CD4-positive, alpha-beta T cell treated with Interleukin-4 for 4 hours (primary cell): ENCODE measurements around the gene SPIRE1.
"Not testable (repeated sequence)": the region's sequence is repeated elsewhere in the genome, so short reads cannot be mapped to it uniquely, and the experiment has no call there.

ENCODE experiments used
- DNase-seq: peaks from one replicate; pipeline ENCODE4 v3.0.0-alpha.2; 2020

Gene SPIRE1

GRCh38 chr18:12551943-12552878, 105.7 kb downstream of the SPIRE1 start:
- DNase-seq: not testable (repeated sequence)

- not testable (repeated sequence) for DNase-seq
Observed at GRCh38 chr18:12551466-12551865, 106.4 kb downstream of the SPIRE1 start.

GRCh38 chr18:12543697-12544096, 114.2 kb downstream of the SPIRE1 start:
- DNase-seq: no peak

- no peak for DNase-seq
Observed at GRCh38 chr18:12540751-12541150, 117.2 kb downstream of the SPIRE1 start.

- not testable (repeated sequence) for DNase-seq
Observed at GRCh38 chr18:12539158-12539557, 118.7 kb downstream of the SPIRE1 start.

GRCh38 chr18:12534820-12535219, 123.1 kb downstream of the SPIRE1 start:
- DNase-seq: no peak

- DNase-seq: no peak
Observed at GRCh38 chr18:12532661-12533060, 125.2 kb downstream of the SPIRE1 start.

GRCh38 chr18:12531749-12532148, 126.2 kb downstream of the SPIRE1 start:
- no peak for DNase-seq

- DNase-seq: no peak
Observed at GRCh38 chr18:12520442-12520992, 137.4 kb downstream of the SPIRE1 start.

GRCh38 chr18:12518832-12519531, 138.9 kb downstream of the SPIRE1 start:
- no peak for DNase-seq

GRCh38 chr18:12518326-12518725, 139.6 kb downstream of the SPIRE1 start:
- DNase-seq: no peak

- DNase-seq: no peak
Observed at GRCh38 chr18:12517142-12517825, 140.6 kb downstream of the SPIRE1 start.

GRCh38 chr18:12516049-12516630, 141.8 kb downstream of the SPIRE1 start:
- no peak for DNase-seq

- DNase-seq: no peak
Observed at GRCh38 chr18:12515550-12515949, 142.4 kb downstream of the SPIRE1 start.

- no peak for DNase-seq
Observed at GRCh38 chr18:12507007-12507406, 150.9 kb downstream of the SPIRE1 start.

- DNase-seq: no peak
Observed at GRCh38 chr18:12500986-12501385, 156.9 kb downstream of the SPIRE1 start.

GRCh38 chr18:12497839-12498238, 160.1 kb downstream of the SPIRE1 start:
- DNase-seq: no peak

- DNase-seq: no peak
Observed at GRCh38 chr18:12497296-12497695, 160.6 kb downstream of the SPIRE1 start.

- no peak for DNase-seq
Observed at GRCh38 chr18:12492907-12493306, 165.0 kb downstream of the SPIRE1 start.

GRCh38 chr18:12491611-12492435, 166.1 kb downstream of the SPIRE1 start:
- DNase-seq: no peak

- no peak for DNase-seq
Observed at GRCh38 chr18:12485479-12486105, 172.3 kb downstream of the SPIRE1 start.
